SK-MEL-5 (cell line): ENCODE results near the gene ARPC2. TPM values are rescaled to one million over a fixed set of nuclear protein-coding genes. Genes with fewer than 3 reads are reported as not detected.

Source experiments
- DNase-seq: peaks from one replicate; pipeline ENCODE4 v3.0.0-alpha.2; 2016; ENCODE audit warnings: low read depth, low spot score
- in situ Hi-C: cut with HindIII; loops from 2 replicates; pipeline ENCODE4 v1.10.0; 2016; ENCODE audit warnings: low sequenced_read_pairs, high pct_unique_total_duplicates, low pct_unique_long_range_greater_than_20kb
- total RNA-seq: library from RNA; depleted of rRNA; stranded (reverse); fragments of >200 nt; shearing (Covaris generic); gene quantifications from 2 replicates; pipeline ENCODE4 v1.2.3, GENCODE V29; 2014

Gene ARPC2
- total RNA-seq, 1 experiment from 2014 or later: 198 TPM

DNA sequence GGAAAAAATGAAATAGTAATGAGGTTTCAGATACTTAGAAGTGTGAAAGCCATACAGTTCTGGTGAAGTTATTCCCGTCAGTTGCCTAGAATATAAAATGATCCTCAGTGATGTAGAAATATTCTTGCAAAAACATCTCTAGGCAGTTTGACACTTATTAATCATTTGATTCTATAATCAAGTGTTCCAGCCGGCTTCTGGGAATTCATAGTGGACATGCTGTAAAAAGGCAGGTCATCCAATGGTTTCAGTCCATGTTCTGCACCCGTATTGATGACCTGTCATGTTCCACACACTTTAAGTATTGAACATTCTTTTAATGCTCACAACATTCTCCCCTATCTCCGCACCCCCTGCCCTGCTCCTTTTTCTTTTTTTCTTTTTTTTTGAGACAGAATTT, 19.8 kb downstream of the ARPC2 start:
- in situ Hi-C loops: no loop called here
- no peak for DNase-seq

DNA sequence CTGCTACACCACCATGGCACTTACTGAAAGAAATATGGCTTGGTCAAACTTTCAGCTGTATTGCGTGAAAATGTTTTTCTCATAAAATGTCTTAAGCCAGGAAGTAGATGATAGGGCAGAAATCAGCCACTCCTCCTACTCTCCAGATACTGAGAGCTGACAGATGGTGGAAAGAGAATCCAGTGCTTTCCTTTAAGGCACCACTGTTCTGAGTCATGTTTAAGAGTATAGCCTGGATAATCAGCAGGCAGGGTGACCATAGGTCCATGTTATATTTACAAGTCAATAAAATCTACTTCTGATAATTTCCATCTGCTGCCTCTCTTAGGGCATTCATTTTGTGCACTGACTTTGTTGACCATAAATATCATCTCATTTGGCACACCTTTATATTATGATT, 21.9 kb downstream of the ARPC2 start:
- in situ Hi-C loops: no loop called here
- no peak for DNase-seq

DNA sequence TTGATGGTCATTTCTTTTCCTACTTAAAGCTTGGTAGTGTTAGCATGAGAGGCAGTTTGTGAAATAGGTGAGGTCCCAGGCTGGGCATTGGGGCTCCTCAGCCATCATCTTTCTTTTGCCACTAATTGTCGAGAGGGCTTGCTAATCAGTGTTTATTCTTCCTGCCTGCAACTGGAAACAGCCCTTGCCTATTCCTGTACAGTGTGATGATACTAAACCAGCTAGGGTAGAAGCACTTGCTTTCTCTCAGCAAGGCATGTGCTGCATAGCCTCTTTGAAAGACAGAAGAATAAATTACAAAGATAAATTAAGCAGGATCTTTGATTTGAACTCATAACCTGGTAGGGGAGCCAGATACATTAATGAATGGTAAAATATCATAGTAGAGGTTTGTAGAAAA, 27.2 kb downstream of the ARPC2 start:
- in situ Hi-C loops: no loop called here
- DNase-seq: no peak

DNA sequence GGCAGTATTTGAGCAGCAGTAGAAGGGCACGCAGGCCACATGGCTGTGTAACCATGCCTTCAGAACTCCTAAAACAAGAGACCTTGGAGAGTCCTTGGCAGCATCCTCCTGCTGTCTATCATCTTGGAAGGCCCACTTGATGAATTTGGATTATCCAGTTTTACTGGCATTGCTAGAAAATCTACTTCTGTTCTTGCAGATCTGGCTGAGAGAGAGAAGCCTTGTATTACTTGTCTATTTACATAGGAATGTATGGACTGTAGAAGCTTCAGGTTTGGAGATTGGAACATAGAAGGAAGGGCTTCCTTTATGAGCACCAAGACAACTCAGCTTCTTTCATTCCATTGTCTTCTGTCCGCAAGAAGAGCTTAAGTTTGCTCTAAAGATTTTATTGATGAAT, 27.7 kb downstream of the ARPC2 start:
- in situ Hi-C loops: no loop called here
- DNase-seq: no peak

DNA sequence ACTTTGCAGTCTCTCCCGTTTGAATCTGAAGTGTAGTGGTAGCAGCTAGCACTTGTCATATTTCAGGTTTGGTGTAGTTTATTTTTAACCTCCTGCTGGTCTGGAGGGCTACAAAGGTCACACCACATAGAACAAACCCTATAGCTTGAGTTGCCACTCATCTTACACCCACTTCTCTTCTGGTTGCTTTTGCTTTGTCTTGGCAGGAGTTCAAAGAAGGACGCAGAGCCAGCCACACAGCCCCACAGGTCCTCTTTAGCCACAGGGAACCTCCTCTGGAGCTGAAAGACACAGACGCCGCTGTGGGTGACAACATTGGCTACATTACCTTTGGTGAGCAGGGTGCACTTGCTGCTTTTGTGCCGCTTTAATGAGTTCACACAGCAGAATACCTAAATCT, 28.2 kb downstream of the ARPC2 start:
- in situ Hi-C loops: no loop called here
- no peak for DNase-seq

DNA sequence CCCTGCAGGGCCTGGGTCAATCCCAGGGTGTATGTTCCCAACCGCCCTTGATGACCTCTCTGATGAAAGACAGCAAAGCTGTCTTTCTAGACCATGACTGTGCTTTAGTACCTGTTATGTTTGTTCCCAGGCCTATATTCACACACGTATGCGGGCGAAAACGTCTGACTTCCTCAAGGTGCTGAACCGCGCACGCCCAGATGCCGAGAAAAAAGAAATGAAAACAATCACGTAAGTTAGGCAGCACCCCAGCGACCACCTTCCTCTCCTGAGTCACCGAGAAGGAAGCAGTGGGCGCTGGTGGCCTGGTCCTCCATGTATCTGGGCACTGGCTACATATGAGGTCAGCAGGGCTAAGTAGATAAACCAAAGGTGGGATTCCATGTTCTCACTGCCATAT, 32.7 kb downstream of the ARPC2 start:
- DNase-seq: no peak
- in situ Hi-C loops: no loop called here

GRCh38 chr2:218252509-218253231, 35.7 kb downstream of the ARPC2 start:
- in situ Hi-C loops: no loop called here
- no peak for DNase-seq

GRCh38 chr2:218253232-218253625, 36.2 kb downstream of the ARPC2 start:
- in situ Hi-C loops: no loop called here

GRCh38 chr2:218255446-218255845, 38.5 kb downstream of the ARPC2 start:
- in situ Hi-C loops: no loop called here
- DNase-seq: no peak

More at GRCh38 chr2:218253232-218253625, 36.2 kb downstream of the ARPC2 start:
- DNase-seq: no peak

DNA sequence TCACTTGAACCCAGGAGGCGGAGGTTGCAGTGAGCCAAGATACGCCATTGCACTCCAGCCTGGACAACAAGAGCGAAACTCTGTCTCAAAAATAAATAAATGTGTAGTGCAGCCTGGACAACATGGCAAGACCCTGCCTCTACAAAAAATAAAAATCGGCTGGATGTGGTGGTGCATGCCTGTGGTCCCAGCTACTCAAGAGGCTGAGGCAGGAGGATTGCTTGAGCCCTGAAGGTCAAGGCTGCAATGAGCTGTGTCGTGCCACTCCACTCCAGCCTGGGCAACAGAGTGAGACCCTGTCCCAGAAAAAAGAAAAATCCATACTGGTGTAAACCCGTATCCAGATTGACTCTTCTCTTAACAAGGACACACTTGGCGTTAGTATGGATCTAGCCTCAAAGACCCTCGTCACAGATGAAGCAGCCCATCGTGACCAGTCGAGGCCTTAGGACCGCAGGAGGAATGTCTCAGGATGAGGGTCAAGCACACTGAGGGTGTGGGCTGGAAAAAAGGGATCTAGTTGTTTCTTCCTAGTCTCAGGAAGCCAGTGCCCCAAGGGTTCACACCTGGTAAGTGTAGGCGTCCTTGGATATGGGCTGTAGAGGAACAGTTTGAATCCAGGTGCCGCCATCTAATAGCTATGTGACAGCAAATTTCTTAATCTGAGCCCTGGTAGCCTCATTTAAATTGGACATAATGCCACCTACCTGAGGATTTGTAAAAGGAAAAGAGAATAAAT, 39.8 kb downstream of the ARPC2 start:
- no peak for DNase-seq
- in situ Hi-C loops: no loop called here

DNA sequence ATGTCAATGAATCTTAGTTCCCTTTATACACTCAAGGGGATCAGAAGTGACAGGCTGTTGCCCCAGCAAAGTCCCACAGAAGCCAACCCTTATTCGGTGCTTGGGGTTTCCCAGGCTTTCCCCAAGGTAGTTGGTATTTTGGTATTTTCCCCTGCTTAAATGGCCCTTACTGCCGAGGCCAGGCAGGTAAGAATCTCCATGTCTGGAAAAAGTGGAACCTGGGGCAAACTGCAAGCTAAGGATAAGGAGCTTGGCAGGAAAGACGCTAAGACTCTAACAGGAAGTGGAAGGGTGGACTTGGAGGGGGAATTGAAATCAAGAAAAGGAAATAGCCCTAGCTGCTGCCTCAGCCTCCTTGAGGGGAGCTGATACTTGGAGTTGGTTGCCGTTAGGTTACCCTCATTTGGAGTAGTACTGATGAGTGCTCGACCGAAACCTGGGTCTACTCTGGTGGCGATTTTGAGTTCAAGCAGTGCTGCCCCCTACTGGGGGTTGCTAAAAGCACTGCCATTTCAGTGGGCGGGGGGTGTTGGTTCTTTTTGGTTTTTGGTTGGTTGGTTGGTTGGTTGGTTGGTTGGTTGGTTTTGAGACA, 40.5 kb downstream of the ARPC2 start:
- DNase-seq: peak; percentile 74
- in situ Hi-C loops: no loop called here

- no peak for DNase-seq
- in situ Hi-C loops: no loop called here
Observed at GRCh38 chr2:218259099-218259961, 42.3 kb downstream of the ARPC2 start.

DNA sequence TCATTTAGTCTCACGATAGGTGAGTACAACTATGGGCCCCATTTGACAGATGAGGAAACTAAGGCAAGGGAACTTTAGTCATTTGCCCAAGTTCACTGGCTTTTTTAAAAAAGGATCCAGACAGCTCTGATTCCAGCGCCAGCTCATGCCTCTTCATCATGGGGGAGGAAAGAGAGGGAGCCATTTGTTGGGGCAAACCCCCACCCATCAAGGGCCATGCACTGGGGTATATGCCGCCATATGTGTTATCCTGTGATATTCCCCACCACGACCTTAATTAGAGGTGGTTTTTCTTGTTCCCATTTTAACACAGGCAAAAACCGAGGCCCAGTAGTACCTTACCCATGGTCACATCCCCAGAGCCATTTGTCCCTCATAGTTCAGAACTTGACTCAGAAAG, 43.2 kb downstream of the ARPC2 start:
- in situ Hi-C loops: no loop called here
- DNase-seq: no peak

GRCh38 chr2:218260742-218261422, 43.9 kb downstream of the ARPC2 start, which contains the start of gene GPBAR1:
Gene GPBAR1, plus strand, starts transcription at chr2:218261015. Its CDS starts 1,710 bp downstream, at chr2:218262725.
- in situ Hi-C loops: no loop called here
- DNase-seq: no peak

DNA sequence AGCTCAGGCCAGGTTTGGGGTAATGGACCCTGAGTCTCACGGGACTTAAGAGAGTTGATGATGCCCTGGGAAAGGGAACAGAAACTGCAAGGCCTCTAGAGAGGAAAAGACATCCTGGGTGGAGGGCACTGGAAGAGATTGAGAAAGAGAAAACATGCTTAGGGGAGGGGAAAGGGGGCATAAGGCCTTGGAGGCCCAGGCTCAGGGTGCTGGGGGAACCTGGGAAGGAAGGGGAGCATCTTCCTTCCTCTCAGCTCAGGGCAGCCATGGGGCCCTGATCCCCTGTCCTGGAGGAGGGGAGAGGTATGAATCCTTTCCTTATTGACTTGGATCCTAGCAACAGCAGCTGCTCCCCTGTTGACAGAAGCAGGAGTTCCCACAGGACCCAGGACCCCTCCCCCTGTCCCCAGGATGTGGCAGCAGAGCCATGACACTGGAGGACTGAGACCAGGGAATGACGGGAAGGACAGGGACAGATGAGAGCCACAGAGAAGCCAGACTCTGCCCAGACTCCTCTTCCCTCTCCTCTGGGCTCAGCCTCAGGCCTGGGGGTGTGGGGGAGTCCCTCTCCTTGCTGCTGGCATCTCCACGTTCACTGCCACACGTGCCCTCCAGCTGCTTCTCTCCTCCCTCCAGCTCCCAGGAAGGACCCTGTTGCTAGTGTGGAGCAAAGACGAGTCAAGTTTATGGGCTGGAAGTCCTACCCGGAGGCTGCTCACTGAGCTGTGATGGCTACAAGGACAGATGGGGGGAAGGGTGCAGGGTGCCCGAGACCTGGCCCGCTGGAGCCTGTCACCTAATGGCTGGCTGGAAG, 44.6 kb downstream of the ARPC2 start:
- in situ Hi-C loops: no loop called here
- no peak for DNase-seq

DNA sequence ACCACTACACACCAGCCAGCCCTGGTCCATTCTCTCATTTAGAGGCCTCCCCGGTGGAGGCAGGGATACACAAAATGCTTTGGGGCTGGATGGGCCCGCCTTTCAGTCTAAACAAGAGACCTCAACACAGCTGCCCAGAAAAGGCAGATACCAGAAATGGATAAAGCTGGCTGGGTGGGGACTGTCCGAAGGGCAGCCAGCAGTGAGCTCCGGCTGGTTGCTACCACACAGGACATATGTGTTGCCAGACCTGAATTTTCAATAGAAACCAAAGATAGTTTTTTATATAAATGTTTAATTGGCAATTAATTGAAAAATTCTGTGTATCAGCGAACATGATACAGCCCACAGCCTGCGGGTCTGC, 45.2 kb downstream of the ARPC2 start:
- in situ Hi-C loops: no loop called here
- DNase-seq: no peak
